HepG2 (cell line): ENCODE results near the gene NOS1AP.

Source experiments
- CAMTA2 ChIP-seq: sonication (generic); formaldehyde crosslinking; IDR thresholded peaks from 2 replicates; pipeline ENCODE4 v1.4.0; 2020; ENCODE audit warnings: mild to moderate bottlenecking, missing genetic modification reagents, borderline replicate concordance
- HDAC2 ChIP-seq: sonication (generic); formaldehyde crosslinking; IDR thresholded peaks from 2 replicates; pipeline ENCODE4 v1.4.0; 2020; ENCODE audit warnings: missing genetic modification reagents
- MAFK ChIP-seq, 2 experiments: IDR thresholded peaks in 1 of 2; conservative IDR thresholded peaks in 1 of 2; 2 replicates each; pipeline ENCODE4 v1.6.1; 2011; ENCODE audit warnings: improper control_type of control experiment in 2 of 2, low read length in 2 of 2
- POLR2AphosphoS5 ChIP-seq: IDR thresholded peaks from 2 replicates; pipeline ENCODE4 v1.6.1; 2012; ENCODE audit warnings: low read depth, low read length
- STAT5B ChIP-seq: sonication (generic); formaldehyde crosslinking; IDR thresholded peaks from 2 replicates; pipeline ENCODE4 v1.4.0; 2020; ENCODE audit warnings: missing genetic modification reagents

DNA sequence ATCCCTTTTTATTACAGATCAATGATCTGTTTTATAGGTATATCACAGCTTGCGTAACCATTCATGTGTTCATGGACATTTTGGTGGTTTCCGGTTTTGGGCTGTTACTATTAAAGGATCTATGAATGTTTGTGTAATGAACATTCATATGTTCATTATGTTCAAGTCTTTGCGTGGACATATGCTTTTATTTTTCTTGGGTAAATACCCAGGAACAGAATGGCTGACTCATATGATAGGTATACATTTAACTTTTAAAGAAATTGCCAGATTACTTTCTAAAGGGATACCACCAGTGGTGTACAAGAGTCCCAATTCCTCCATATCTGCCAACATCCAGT, 233.5 kb downstream of the NOS1AP start:
- TF ChIP-seq STAT5B (CRISPR knock-in tag) (no peak), CAMTA2 (CRISPR knock-in tag) (no peak), HDAC2 (CRISPR knock-in tag) (no peak), POLR2AphosphoS5 (no peak), MAFK (conservative IDR thresholded peaks at IDR 0.05 in 1 of 2, IDR thresholded peaks at IDR 0.05 in 1 of 2; ENCODE audit: low read length in 2 of 2) (no peak)
